Suprapubic skin (tissue), 4 donors: ENCODE results near the gene PTPRM. TPM values are rescaled to one million over a fixed set of nuclear protein-coding genes. Genes with fewer than 3 reads are reported as not detected.

ENCODE experiments used
- DNase-seq, 2 donors: peaks; one replicate each; pipeline ENCODE4 v3.0.0-alpha.2; 2019; ENCODE audit warnings: low spot score in 2 of 2
- H3K27ac ChIP-seq: fragments of 200-600 bp; sonication (generic); one replicate; pipeline ENCODE4 v1.5.1; 2019
- H3K27me3 ChIP-seq: fragments of 200-600 bp; sonication (generic); one replicate; pipeline ENCODE4 v1.5.1; 2019
- H3K36me3 ChIP-seq: fragments of 200-600 bp; sonication (generic); one replicate; pipeline ENCODE4 v1.5.1; 2019
- H3K4me1 ChIP-seq: fragments of 200-600 bp; sonication (generic); one replicate; pipeline ENCODE4 v1.5.1; 2019
- H3K4me3 ChIP-seq: fragments of 200-600 bp; sonication (generic); one replicate; pipeline ENCODE4 v1.5.1; 2019; ENCODE audit warnings: mild to moderate bottlenecking
- H3K9me3 ChIP-seq: fragments of 200-600 bp; sonication (generic); one replicate; pipeline ENCODE4 v1.5.1; 2019
- EP300 ChIP-seq: sonication (generic); formaldehyde crosslinking; IDR thresholded peaks from one replicate; pipeline ENCODE4 v1.6.1; 2017; ENCODE audit warnings: antibody characterized with exemption
- POLR2A ChIP-seq, 2 donors: fragments of 450-650 bp; IDR thresholded peaks; one replicate each; pipeline ENCODE4 v1.6.1; 2017; ENCODE audit warnings: antibody characterized with exemption in 2 of 2, mild to moderate bottlenecking in 2 of 2, moderate library complexity in 2 of 2
- POLR2AphosphoS5 ChIP-seq, 3 donors: sonication (generic); formaldehyde crosslinking; IDR thresholded peaks; one replicate each; pipeline ENCODE4 v1.6.1; 2017; ENCODE audit warnings: antibody characterized with exemption in 3 of 3
- WGBS: methylation state at CpG from one replicate; pipeline ENCODE4 v1.1.5; 2018; 5-methylcytosine and 5-hydroxymethylcytosine counted together
- total RNA-seq, 4 donors: library from RNA; depleted of rRNA; stranded (reverse); fragments of >200 nt; gene quantifications; one replicate each; pipeline ENCODE4 v1.1.0, GENCODE V29; 2016
- TF ChIP-seq, protein P1 (sequence below), 2 donors: fragments of 200-600 bp in 1 of 2; fragments of 450-650 bp in 1 of 2; sonication (generic) in 1 of 2; IDR thresholded peaks; one replicate each; pipeline ENCODE4 v1.5.1; 2016 to 2019; ENCODE audit warnings: antibody characterized with exemption in 2 of 2, mild to moderate bottlenecking in 1 of 2, moderate library complexity in 1 of 2

Gene PTPRM
- total RNA-seq, 4 donors from 2014 or later: 19.8 to 73.7 (median 40.0) TPM

GRCh38 chr18:7567474-7568425, 634 bp downstream of the PTPRM start:
- Histone ChIP-seq H3K4me1 (peaks cover 31% of the 10 kb centered on the region), H3K27me3 (peaks cover 12% of the 10 kb centered on the region), H3K9me3 (no peaks in the 10 kb centered on the region), H3K36me3 (no peaks in the 10 kb centered on the region), H3K27ac (peak overlapping the region; percentile 96), H3K4me3 (peak overlapping the region; percentile 92)
- DNase-seq: peak; percentile 76 to 81
- WGBS: 1% methylated on average over 50 of the region's 109 CpGs
- TF ChIP-seq, protein P1, sequence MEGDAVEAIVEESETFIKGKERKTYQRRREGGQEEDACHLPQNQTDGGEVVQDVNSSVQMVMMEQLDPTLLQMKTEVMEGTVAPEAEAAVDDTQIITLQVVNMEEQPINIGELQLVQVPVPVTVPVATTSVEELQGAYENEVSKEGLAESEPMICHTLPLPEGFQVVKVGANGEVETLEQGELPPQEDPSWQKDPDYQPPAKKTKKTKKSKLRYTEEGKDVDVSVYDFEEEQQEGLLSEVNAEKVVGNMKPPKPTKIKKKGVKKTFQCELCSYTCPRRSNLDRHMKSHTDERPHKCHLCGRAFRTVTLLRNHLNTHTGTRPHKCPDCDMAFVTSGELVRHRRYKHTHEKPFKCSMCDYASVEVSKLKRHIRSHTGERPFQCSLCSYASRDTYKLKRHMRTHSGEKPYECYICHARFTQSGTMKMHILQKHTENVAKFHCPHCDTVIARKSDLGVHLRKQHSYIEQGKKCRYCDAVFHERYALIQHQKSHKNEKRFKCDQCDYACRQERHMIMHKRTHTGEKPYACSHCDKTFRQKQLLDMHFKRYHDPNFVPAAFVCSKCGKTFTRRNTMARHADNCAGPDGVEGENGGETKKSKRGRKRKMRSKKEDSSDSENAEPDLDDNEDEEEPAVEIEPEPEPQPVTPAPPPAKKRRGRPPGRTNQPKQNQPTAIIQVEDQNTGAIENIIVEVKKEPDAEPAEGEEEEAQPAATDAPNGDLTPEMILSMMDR (IDR thresholded peaks at IDR 0.05): peak in 1 of 2 donors; percentile 27
- TF ChIP-seq POLR2A (IDR thresholded peaks at IDR 0.05): no peak

DNA sequence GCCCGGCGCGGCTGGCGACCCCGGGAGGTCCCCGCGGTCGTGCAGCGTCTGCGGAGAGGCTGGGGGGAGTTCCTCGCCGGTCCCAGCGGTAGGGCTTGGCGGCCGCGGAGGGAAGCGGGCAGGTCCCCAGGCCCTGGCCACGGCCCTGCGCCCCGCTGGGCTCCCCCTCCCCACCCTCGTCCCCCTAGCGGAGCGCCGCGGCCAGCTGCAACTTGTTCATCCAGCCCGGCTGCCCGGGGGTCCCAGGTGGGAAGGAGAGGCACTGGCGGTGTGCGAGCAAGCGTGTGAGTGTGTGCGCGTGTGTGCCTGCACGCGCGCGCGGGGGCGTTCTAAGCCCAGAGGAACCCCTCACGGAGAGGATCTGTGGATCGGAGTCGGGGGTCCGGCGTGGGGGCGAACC, 1.3 kb downstream of the PTPRM start:
- H3K36me3 ChIP-seq: no peaks in the 10 kb centered on the region
- peak in 1 of 2 donors; percentile 79 for DNase-seq
- TF ChIP-seq, protein P1 (IDR thresholded peaks at IDR 0.05): peak in 1 of 2 donors; percentile 15
- TF ChIP-seq POLR2A (IDR thresholded peaks at IDR 0.05): no peak
- no peak for TF ChIP-seq POLR2AphosphoS5 (IDR thresholded peaks at IDR 0.05)
- peak overlapping the region; percentile 96 for H3K27ac ChIP-seq
- peak overlapping the region; percentile 92 for H3K4me3 ChIP-seq
- no peaks in the 10 kb centered on the region for H3K9me3 ChIP-seq
- peaks cover 12% of the 10 kb centered on the region for H3K27me3 ChIP-seq
- peaks cover 31% of the 10 kb centered on the region for H3K4me1 ChIP-seq
- 1% methylated on average over 12 of the region's 44 CpGs for WGBS

GRCh38 chr18:7571626-7572025, 4.5 kb downstream of the PTPRM start:
- TF ChIP-seq EP300 (no peak), POLR2AphosphoS5 (IDR thresholded peaks at IDR 0.05) (no peak), POLR2A (IDR thresholded peaks at IDR 0.05) (no peak)
- TF ChIP-seq, protein P1 (IDR thresholded peaks at IDR 0.05): no peak
- DNase-seq: no peak
- Histone ChIP-seq H3K36me3 (no peaks in the 10 kb centered on the region), H3K27ac (no peak overlapping the region), H3K27me3 (peaks cover 10% of the 10 kb centered on the region), H3K4me3 (no peak overlapping the region), H3K4me1 (peaks cover 21% of the 10 kb centered on the region), H3K9me3 (no peaks in the 10 kb centered on the region)
- WGBS: 85% methylated on average over 2 of the region's 2 CpGs

DNA sequence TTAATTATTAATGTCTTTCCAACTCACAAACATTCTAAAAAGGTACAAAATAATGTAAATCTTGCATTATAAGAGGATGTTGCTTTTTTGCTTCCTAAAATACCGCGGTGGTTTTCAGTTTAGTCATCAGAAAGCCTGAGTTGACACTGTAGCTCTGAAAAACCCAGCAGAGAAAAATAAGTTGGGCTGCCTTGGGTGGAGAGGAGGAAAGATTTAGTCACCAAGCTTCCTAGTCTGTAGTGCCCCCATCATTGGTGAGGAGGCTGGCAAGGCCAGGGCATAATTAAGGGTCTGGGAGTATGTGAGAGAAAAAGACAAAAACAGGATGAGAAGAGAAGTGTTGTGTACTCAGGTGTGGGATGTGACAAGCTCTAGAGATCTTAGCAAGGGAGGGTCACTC, 5.7 kb downstream of the PTPRM start:
- H3K4me1 ChIP-seq: peaks cover 17% of the 10 kb centered on the region
- TF ChIP-seq POLR2AphosphoS5 (IDR thresholded peaks at IDR 0.05) (no peak), POLR2A (IDR thresholded peaks at IDR 0.05) (no peak), EP300 (no peak)
- TF ChIP-seq, protein P1 (IDR thresholded peaks at IDR 0.05): no peak
- H3K36me3 ChIP-seq: no peaks in the 10 kb centered on the region
- H3K9me3 ChIP-seq: no peaks in the 10 kb centered on the region
- H3K27ac ChIP-seq: no peak overlapping the region
- H3K27me3 ChIP-seq: peaks cover 7% of the 10 kb centered on the region
- DNase-seq: no peak
- WGBS: 67% methylated on average over 2 of the region's 2 CpGs
- H3K4me3 ChIP-seq: no peak overlapping the region

DNA sequence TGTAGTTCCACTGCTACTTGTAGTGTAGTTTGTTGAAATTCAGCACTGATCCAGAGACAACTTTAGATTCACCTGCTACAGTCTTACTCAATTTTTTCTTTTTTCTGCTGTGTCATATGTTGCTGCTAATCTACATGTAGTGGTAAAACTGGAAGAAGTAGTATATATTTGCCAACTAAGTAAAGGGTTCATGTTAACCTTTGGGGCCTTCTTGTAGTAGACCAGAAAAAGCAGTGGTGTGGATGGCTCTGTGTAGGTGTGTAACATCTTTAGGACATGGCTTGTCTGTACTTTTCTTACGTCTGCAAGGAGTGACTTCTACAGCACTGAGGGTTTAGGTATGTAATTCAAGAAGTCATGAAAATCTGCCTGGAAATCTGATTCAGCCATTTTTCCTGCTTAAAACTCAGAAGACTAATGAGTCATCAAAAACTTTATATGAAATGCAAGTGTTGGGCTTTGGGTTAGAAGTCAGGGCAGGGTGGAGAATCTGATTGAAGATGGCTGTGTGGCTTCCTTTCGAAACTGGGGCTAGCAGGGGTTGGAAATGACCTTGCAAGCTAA, 8.4 kb downstream of the PTPRM start:
- peaks cover 12% of the 10 kb centered on the region for H3K4me1 ChIP-seq
- H3K27me3 ChIP-seq: no peaks in the 10 kb centered on the region
- WGBS: 82% methylated on average over 2 of the region's 2 CpGs
- TF ChIP-seq, protein P1 (IDR thresholded peaks at IDR 0.05): no peak
- no peak for TF ChIP-seq POLR2AphosphoS5 (IDR thresholded peaks at IDR 0.05)
- no peak for TF ChIP-seq POLR2A (IDR thresholded peaks at IDR 0.05)
- no peak for TF ChIP-seq EP300
- no peaks in the 10 kb centered on the region for H3K36me3 ChIP-seq
- no peak for DNase-seq
- no peaks in the 10 kb centered on the region for H3K9me3 ChIP-seq
- no peak overlapping the region for H3K27ac ChIP-seq
- H3K4me3 ChIP-seq: no peak overlapping the region
